Activated CD8-positive, alpha-beta memory T cell treated with anti-CD3 and anti-CD28 coated beads for 4 hours (primary cell): ENCODE data around the gene IRF4.

Experiments used
- DNase-seq, 2 donors: peaks; one replicate each; pipeline ENCODE4 v3.0.0-alpha.2; 2020; ENCODE audit warnings: low read depth in 2 of 2

IRF4 gene

DNA sequence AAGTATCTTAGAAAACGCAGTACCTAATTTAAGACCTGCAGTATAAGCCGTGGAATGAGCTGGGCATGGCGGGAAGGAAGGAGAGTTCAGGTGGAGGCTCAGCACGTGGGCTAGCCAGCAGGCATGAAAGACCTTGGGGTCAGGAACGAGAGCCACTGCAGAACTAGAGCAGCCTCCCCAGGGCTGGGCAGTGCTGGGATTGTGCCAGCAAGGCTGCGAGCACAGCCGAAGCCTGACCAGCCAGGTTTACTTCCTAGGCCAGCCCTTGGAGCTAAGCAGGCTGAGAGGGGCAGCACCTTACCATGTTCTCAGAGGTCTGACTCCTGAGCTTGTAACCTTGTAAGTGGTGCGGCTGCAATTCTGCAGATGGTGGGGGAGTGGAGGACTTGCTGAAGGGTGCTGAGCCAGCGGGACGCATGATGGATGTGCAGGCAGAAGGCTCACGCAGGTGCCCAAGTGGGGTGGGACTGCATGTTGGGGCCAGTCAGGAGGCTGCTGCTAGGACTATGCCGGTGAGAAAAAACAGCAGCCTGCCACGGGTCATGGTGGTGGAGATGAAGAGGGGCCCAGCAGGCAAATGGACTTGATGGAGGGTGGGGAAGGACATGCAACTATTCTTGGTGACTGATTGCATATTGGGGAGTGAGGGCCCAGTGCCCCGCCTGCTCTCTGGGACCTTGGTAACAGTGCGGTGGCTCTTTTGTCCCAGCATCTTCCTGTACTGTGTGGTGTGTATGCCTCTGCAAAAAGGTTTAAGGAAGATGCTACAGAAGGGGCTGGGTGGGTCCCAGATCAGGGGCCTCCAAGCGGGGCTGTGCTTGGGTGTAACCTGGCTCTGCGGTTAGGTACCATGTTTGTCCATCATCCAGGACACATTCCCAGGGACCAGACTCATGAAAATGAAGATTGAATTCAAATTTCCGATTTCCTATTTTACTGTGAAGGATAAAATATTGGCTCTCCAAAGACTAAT, 37.6 kb upstream of the IRF4 start:
- no peak for DNase-seq

GRCh38 chr6:354631-355280, 36.8 kb upstream of the IRF4 start:
- DNase-seq, result no peak

DNA sequence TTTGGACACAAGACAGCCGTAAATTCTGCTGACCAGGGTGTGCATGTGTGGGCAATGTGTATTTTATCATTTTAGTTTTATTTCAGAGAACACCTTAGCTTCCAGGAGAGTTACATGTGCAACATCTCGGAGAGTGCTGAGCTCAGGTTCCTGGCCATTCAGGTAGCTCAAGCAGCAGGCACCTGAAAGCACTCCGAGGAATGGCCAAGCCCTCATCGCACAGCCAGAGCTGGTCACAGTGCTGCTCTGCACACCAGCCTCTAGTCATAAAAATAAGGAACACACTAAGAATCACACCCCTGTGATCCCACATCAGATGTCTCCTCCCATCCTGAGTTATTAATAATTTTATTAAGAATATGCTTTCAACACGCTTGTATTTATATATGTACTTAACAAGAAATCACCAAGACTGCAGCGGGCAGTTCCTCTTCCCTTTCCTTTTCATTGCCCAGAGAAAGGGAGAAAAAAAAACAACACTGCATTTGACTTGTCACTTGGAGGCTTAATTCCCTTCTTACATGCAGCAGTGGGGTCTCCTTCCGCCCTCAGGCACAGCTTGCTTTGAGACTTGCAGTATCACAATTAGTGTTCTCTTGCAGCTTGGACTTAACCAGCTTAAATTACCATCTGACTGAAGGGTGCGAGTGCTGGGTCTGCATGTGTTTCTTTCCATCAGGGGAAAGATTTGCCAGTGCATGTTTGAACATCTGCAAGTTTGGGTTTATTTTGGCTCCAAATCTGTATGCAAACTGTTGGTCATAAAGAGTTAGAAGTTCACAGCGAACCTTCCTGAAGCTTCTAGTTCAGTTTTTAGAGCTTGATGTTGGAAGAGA, 36.0 kb upstream of the IRF4 start:
- no peak for DNase-seq

GRCh38 chr6:356828-357251, 34.7 kb upstream of the IRF4 start:
- DNase-seq, result no peak

DNA sequence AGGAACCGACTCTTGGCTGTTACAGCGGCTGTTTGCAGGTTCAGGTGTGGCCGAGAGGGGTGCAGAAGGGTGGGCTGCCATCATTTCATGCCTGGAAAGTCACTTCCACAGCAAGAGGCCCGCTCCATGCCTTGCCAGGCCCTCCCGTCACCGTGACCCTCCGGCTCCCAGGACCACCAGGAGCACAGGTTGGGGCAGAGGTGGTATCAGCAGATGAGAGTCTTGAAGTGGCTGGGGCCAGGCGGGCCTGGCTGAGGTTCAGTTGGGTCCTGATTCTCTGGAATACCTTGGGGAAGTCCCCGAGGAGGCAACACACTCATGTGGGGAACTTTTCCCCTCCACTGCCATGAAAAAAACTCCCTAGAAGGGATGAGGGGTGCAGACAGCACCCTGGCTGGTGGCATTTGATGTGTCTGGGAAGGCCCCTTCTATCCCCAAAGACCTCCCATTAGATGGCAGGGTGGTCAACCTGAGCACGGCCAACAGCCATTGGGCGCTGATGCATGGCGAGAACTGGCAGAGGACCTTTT, 34.2 kb upstream of the IRF4 start:
- no peak for DNase-seq

DNA sequence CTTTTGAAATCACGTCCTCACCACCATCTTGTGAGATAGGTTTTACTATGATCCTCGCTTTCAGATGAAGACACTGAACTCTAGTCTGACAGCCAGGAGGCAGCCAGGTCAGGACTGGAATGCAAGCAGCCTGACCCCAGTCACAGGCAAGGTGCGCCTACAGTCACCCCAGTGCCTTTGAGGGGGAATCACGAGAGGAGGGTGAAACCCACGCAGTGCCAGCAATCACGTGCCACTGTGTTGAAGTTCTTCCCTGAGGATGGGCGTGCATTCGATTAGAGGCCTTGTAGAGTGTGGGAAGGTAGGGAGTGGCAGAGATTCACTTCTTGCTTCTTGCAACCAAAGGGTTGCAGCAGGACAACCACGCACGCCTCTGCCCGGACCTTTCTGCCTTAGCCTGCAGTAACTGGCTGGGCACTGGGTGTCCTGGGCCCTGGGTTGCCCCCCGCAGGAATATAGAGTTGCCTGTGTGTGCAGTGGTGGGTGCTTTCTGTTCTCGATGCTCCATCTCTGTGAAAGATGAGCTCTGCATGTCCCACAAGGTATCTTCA, 33.7 kb upstream of the IRF4 start:
- DNase-seq, result no peak

GRCh38 chr6:358432-358831, 33.1 kb upstream of the IRF4 start:
- no peak for DNase-seq

GRCh38 chr6:358847-359246, 32.7 kb upstream of the IRF4 start:
- DNase-seq, result no peak

- no peak for DNase-seq
Observed at GRCh38 chr6:359261-360035, 32.1 kb upstream of the IRF4 start.

DNA sequence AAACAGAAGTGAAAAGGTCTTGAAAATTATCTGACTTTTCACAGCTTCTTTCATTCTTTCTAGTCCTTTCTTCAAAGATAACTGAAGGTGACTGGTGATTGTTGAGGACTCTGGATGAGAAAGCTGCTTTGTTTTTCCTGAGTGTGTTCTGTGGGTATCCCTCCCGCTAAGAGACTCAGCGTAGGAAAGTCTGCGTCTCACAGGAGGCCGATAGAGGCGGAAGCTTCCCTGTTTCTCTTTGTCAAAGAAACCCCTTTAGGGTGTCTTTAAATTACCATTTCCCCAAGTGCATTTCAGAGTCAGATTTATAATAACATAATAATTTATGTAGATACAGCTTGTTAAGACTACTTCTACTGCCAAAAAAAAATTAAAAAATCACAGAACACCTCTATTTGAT, 31.2 kb upstream of the IRF4 start:
- no peak for DNase-seq

DNA sequence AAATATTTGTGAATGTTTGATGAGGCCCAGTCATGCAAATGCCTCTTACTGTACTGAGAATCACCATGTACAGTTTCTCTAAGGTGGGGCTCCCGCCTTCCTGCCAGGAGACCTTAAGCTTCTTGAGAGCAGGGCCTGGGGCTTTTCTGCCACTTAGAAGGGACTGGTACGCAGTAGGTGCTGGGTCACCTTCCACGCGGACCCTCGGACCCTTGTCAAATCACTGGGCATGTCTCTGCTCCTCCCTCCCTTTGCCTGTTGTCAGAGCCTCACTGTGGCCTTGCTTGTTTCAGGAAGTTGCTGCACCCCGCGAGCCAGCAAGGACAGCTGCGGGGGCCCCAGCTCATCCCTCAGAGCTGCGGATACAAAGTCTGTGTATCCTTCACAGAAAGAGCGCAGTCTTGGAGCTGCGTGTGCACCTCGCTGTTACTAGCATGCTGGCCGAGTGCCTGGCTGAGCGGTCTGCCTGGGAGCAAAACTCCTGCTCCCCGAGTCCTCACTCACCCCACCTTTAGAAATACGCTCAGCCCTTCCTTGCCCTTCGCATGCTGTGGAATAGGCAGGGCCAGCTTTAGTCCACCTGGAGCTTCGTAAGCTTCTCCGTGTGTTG, 30.7 kb upstream of the IRF4 start:
- DNase-seq, result no peak

DNA sequence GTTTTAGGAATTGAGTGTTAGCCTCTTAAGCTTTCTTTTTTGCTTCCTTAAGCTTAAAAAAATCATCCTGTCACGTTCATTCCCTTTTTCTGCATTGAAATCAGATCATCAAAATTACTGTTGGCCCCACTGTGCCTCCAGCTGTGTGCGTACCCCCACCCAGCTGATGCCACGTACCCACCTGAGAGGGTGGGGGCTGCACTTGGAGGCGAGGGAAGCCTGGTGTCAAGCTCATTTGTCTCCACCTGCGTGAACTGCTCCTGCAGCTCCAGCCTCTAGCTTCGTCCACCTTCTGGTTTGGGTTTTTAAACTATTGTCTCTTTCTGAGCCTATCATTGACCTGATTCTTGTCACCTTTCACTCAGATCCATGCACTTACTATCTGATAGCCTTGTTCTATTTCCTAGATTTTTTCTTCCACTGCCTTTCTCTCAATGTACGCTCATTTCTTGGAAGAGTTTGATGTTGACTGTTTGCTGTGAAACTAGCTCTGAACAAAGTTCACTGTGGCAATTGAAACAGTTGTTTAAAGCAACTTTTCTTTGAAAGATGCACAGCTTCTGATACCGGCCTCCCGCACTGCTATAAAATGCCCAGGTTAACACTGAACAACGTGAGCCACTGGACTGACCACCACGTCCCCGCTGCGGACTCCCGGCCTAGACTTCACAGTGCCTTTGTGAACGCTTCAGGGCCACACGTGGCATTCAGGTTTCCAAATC, 30.0 kb upstream of the IRF4 start:
- DNase-seq, result no peak

DNA sequence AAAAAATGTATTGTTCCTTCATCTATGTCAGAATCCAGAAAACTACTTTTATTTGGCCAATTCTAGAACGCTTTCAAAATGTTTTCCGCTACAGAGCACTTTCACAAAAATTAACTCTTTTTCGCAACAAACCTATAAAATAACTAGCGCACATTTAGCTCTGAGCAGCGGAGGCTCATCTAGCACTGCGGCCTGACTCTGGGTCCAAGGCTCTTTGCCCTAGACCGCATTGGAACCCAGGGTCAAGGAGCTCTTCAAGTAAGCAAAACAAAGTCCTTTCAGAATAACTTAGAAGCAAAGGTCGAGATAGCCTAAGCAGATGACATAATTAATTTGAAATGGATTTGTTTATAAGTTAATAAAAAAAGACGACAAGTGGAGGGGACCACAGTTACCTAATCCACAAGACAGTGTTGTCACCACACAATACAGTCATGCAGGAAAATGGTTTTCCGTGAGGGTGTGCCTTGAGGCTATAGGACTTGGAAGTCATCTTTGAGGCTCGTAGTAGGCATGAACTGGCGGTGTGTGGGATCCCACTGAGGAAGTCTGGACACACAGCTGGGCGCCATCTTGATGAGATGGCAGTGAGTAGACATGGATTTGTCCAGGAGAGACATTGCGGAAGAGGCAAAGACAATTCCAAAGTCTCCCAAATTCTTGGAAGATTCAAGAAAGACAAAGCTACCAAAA, 29.2 kb upstream of the IRF4 start:
- DNase-seq, result no peak

GRCh38 chr6:362924-363249, 28.7 kb upstream of the IRF4 start:
- DNase-seq, result no peak

GRCh38 chr6:363291-363690, 28.3 kb upstream of the IRF4 start:
- DNase-seq, result no peak

DNA sequence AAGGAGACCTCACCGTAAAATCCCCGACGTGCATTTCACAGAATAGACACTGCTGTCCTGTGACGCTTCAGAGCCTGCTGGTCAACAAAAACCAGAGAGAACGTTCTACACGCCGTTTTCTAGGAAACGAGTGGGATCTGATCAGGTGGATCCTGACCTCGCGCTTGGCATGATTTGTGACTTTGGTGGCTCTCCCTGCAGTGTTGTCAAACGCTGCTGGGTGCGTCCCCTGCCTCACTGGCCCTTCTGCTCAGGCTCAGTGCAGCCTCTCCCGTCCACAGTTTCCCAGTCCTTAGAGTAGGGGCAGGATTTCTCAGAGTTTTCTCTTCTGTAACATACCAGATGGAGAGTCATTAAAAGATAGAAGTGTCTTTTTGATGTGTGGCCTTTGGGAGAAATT, 27.6 kb upstream of the IRF4 start:
- no peak for DNase-seq

GRCh38 chr6:364609-365540, 26.7 kb upstream of the IRF4 start:
- DNase-seq, result no peak

- DNase-seq, result no peak
Observed at GRCh38 chr6:365835-366234, 25.7 kb upstream of the IRF4 start.
